ENCODE measurements around the gene RSPO1. TPM values are rescaled to one million over a fixed set of nuclear protein-coding genes. Genes with fewer than 3 reads are reported as not detected.

The RSPO1 gene
- total and polyA plus RNA-seq, 2 of the 13 experiments (the other 11 are each of a cell fraction or from before 2014, with no cell fraction given), result not detected

GRCh38 chr1:37596182-37596667 is 38.5 kb downstream of the RSPO1 start:
- H2AFZ ChIP-seq (ENCODE audit: low read length), result peak overlapping the region; percentile 1
- ATAC-seq, result peak; percentile 12; the same call in 2 of the 3 replicates

More at GRCh38 chr1:37596182-37596667, 38.5 kb downstream of the RSPO1 start:
- no peaks in the 10 kb centered on the region for H3K9me3 ChIP-seq (ENCODE audit: low read length)
- peak overlapping the region; percentile 20 to 90 (median 36); a peak in 5 of 6 replicates for H3K4me3 ChIP-seq (replicated peaks in 1 of 3; ENCODE audit: insufficient read depth in 1 of 3, low read depth in 2 of 3, low read length in 3 of 3)
- H3K36me3 ChIP-seq (replicated peaks in 1 of 2; ENCODE audit: control insufficient read depth in 1 of 2, insufficient read depth in 2 of 2, low read length in 2 of 2), result peaks cover 6 to 22% of the 10 kb centered on the region in 2 experiments; a peak in 4 of 5 replicates
- FAIRE-seq, result no peak
- peaks cover 4 to 24% of the 10 kb centered on the region in 2 experiments; a peak in 3 of 5 replicates for H3K27me3 ChIP-seq (ENCODE audit: control insufficient read depth in 1 of 2, insufficient read depth in 2 of 2, low read length in 2 of 2)
- TF ChIP-seq ETV5 (CRISPR knock-in tag; IDR thresholded peaks at IDR 0.05; ENCODE audit: borderline replicate concordance), result no peak; the same call in 1 of the 2 replicates
- TF ChIP-seq ZNF704 (CRISPR knock-in tag; IDR thresholded peaks at IDR 0.05; ENCODE audit: borderline replicate concordance), result 0 out of 2 replicates have a peak, but pooled peaks have one; percentile 3
- no peak for TF ChIP-seq ZNF788 (CRISPR knock-in tag; IDR thresholded peaks at IDR 0.05; ENCODE audit: borderline replicate concordance)
- TF ChIP-seq GRHL1 (CRISPR knock-in tag; conservative IDR thresholded peaks at IDR 0.05), result no peak
- TF ChIP-seq ZNF800 (CRISPR knock-in tag; IDR thresholded peaks at IDR 0.05), result 0 out of 2 replicates have a peak, but pooled peaks have one; percentile 20
- TF ChIP-seq SATB2 (CRISPR knock-in tag; IDR thresholded peaks at IDR 0.05), result 0 out of 2 replicates have a peak, but pooled peaks have one; percentile 37
- ChIA-PET POLR2A (interaction anchor here (0.8 to 1.4 kb wide), 6 partner anchors 42 to 263 kb away, joined by 3 to 14 read pairs (median 5); partner anchors contain the start of genes C1orf122, CDCA8, MEAF6 and MTF1), CTCF (ENCODE audit: low intra/inter-chr PET ratio, low total read pairs) (no interaction called here)
- H3K4me1 ChIP-seq (ENCODE audit: insufficient read depth, low read length), result peaks cover 25% of the 10 kb centered on the region
- no TSS peak for BruUV-seq (replicated peaks)
- peaks cover 5% of the 10 kb centered on the region; the same call in 1 of the 2 replicates for H4K20me1 ChIP-seq (ENCODE audit: insufficient read depth, low read length)
- H3K79me2 ChIP-seq (ENCODE audit: insufficient read depth, low read length), result peaks cover 32% of the 10 kb centered on the region
- in situ Hi-C loops (cut with HindIII; ENCODE audit: extremely low pct_ligation_motif_present, low pct_unique_long_range_greater_than_20kb) (no loop called here), intact Hi-C loops (cut with micrococcal nuclease; ENCODE audit: unreplicated experiment) (no loop called here)
- H3K27ac ChIP-seq (ENCODE audit: extremely low read length, insufficient read depth, low read length), result no peak overlapping the region
- DNase-seq (ENCODE audit: low spot score), result no peak
- peak overlapping the region; percentile 68 for H3K4me2 ChIP-seq (ENCODE audit: low read depth, low read length)
- 6% methylated on average over 3 of the region's 3 CpGs for WGBS (ENCODE audit: low lambda C conversion rate)
- no peak overlapping the region for H3K9ac ChIP-seq (ENCODE audit: insufficient read depth, low read depth, low read length)
